Measurements from ENCODE around the gene PRKAG1.

Gene PRKAG1

DNA sequence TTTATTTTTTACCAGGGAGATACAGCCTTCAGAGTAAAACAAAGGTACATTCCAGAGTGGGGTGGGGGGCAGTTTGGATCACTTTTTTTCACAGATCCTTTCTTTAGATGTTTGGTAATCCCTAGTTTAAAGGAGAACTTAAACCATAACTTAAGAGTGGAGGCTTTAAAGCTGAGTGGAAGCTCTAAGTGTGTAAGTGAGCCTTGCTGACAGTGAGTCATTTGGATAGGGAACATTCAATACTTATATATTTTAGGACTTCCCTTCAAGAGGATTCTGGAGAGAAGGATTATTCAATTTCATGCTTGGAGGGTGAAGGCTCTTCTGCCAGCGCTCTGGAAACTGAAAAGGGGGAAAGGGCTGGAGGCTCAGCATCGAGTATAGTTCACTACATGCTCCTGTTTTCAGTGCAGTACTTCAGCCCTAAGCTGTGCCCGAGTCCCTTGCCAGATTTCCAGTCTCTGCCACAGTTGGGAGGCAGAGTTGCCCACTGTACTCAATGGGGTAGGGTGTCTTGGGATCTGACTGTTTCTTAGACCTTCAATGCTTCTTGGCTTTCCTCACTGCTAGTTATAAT is 8.4 kb downstream of the PRKAG1 start:
- DNase-seq (ENCODE audit: low spot score) = no peak

DNA sequence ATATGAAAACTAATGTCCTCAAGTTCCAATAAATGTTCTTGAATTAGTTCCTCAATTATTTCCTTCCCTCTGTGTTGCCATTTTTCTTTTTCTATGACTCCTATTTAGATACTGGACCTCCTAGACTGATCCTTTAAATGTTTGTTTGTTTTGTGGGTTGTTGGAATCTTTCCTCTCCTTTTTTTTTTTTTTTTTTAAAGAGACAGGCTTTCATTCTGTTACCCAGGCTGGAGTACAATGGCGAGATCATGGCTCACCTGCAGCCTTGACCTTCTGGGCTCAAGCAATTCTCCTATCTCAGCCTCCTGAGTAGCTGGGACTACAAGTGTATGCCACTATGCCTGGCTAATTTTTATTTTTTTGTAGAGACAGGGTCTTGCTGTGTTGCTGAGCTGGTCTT is 9.6 kb downstream of the PRKAG1 start:
- no peak for DNase-seq (ENCODE audit: low spot score)

DNA sequence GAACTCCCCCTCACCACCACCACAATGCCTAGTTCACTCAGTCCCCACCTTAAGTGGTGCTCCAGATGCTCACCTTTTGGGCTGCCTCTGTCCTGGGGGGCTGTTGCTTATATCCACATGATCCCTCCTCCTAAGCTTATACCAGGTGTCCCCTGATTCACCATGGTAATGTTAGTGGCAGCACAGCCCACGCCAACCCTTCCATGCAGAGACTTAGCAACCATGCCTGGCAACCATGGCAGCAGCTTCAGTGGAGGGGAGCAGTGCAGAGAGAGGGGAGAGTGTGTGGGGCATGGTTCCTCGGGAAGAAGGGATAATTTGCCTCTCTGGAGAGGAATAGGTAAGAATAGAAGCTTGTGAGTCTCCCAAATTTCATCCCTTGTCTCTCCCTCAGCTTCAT is 18.2 kb downstream of the PRKAG1 start:
- no peak for DNase-seq (ENCODE audit: low spot score)

DNA sequence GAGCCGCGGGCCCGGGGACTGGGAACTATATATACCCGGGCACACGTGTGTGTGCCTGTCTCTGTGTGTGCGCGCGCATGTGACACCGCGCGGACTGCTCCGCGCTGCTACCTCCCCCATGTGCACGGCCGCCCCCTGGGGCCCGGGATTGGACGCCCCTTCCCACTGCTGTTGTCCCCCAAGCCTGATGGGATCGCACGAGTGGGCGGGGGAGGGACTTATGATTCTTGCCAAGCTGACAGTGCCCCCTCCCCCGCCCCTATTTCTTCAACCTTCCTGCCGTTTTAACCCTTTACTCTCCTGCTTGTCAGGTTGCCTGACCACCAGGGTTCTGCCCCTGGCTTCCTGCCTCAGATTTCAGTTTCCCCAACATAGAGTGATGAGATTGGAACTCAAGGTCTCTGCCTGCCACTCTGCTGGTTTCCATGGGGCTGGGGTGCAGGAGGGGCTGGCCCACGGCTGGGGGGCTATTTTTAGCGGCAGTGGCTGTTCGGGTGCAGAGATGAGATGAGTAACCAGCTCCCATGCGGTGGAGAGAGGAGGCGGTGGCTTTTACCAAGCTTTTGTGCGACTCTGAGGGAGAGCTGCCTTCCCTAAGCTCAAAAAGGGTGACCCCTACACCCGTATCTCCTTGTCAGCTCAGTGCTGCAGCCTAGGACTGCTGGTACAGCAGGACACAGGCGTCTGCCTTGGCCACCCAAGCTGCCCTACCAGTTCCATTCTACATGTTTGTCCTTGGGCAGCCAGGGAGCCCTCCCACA is 19.0 kb downstream of the PRKAG1 start, which contains the start of gene DDN:
Gene DDN (minus strand): TSS at position 5 of the 761 bp plus-strand sequence. CDS start 88 bp downstream, outside the sequence.
- peak; percentile 80 for DNase-seq (ENCODE audit: low spot score)

DNA sequence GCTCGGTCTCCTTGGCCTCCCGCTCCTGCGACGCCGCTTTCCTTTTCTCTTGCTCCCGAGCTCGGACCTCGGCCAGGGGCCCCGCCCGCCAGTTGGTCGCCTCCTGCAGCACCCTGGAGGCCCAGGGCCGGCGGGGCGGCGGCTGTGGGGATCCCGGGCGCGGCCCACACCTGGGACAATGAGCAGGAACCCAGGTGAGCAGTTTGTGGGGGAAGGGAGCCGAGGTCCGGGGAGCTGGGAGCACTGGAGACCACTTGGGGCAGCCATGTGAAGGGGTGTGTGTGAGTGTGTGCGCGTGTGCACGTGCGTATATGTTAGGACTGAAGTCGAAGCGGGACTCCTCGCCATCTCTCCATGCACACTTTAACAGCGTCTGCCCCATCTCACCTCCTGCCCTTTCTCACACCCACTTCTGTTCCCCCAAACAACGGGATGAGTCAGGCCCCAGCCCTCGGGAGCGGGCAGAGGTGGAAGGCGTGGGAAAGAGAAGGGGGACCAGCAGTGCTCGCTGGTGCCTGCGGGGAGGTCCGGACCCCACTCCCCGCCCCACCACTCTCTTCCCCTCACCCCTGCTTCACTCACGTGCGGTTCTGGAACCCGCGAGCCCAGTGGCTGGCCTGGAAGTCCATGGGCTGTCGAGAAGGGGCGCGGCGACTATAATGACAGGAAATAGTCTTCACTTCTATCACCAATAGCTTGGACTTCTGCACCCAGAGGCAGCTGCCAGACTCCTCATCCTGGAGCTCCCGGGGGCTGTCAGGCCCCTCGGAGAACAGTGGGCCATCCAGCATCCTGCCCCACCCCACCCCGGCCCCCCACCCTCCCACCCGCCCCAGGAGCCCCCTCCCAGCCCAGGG is 19.9 kb downstream of the PRKAG1 start:
- DNase-seq (ENCODE audit: low spot score) = peak; percentile 34

DNA sequence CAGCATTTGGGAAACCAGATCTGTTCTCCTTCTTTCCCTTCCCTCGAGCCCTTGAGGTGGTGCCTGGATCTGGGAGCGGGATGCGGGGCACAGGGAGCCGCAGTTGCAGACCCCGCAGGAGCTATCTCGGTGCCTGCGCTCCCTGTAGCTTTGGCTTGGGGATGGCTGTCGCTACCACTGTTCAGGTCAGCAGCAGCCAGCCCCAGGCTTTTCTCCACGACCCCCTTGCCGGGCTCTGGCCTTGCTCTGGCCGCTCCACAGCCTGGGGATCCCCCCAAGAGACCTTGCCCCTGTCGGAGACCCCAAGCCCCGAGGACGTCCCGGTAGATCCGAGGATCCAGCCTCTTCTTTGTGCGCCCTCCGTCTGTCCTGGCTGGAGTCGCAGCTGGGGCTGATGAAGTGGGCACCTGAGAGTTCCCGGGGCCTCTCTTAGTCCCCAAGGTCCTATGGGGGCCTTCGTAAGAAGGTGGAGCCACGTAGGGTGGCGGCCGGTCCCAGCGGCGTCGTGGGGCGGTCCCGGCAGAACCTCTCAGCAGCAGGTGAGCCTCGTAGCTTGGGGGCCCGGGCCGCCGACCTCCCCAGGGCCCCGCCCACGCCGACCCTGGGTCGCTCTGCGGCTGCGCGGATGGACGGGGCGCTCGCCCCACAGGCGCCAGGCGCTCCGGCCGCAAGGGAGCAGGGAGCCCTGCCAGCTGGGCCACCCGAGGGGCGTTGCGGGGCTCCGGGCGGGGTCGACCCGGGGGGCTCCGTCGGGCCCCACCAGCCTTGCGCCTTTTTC is 20.7 kb downstream of the PRKAG1 start:
- DNase-seq (ENCODE audit: low spot score) = no peak

GRCh38 chr12:48996794-48997718 is 21.5 kb downstream of the PRKAG1 start:
- DNase-seq (ENCODE audit: low spot score) = no peak

DNA sequence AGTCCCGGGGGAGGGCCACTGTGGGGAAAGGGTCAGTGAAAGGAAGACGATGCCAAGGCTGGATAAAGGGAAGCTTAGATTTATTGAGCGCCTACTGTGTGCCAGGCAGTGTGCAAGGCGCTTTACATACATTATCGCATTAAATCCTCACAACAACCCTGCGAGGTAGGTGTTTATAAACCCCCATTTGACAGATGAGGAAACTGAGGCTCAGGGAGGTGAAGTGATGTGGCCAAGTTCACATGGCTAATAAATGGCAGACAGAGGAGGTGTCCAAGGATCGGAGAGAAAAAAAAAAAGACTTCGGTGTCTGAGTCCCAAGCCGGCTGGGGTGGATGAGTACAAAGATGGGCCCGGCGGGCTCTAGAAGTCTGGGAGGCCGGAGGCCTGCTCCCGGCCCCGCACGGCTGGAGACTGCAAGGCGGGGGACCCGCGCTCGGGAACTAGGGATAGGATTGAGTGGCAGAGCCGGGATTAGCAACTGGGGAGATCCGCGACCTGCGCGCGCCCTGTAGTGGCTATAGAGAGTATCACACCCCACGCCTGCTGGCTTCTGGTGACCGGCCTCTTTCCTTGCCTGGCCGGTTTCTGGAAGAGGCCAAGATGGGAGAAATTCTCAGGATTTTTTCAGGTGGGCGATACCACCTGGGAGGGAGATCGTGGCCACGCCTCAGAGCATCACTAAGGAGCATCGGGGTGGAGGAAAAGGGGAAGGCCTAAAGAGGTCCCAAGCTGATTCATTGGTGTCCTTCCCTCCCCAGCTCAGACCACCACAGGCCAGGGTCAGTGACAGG is 23.3 kb downstream of the PRKAG1 start:
- peak; percentile 90 for DNase-seq (ENCODE audit: low spot score)

GRCh38 chr12:48994224-48995085 is 24.1 kb downstream of the PRKAG1 start:
- DNase-seq (ENCODE audit: low spot score) = no peak

DNA sequence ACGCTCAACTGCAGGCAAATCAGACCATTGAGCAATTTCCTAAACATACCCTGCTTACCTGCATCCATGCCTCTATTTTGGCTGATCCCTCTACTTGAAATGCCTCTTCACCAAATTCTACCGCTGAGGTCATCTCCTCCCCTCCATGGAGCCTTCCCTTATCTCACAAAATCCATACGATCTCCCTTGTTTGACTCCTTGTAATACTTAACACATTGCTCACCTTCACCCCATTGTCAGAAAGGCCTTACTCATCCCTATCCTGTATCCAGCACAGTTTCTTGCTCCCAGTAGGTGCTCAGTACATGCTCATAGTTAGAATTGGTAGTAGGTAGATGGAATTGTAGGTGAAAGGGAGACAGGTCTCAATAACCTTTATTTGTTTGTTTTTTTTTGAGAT is 24.8 kb downstream of the PRKAG1 start:
- DNase-seq (ENCODE audit: low spot score) = no peak

DNA sequence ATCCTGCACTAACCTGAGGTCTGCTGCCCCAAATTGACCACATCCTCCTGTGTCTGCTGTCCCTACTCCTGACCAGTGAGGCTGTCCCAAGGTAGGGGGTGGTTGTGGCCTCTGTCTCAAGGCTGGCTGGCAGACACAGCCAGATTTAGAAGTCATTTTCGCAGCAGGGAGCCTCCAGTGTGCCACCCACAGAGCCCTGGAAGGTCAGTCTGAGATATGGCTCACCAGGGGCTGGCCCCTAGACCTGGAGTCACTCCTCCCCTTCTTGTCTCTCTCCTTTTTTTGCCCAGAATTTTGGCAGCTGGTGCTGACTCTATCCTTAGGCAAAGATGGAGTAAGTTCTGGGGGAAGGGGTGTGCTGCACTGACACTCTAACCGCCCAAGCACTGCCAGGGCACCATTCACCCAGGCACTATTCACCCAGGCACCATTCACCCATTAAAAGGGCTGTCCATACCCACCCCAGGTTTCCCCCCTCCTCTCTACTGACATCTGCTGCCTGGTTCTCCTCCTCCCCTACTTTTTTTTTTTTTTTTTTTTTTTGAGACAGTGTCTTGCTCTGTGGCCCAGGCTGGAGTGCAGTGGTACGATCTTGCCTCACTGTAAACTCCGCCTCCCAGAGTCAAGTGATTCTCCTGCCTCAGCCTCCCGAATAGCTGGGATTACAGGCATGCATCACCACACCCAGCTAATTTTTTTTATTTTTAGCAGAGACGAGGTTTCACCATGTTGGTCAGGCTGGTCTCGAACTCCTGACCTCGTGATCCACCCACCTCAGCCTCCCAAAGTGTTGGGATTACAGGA is 27.1 kb downstream of the PRKAG1 start:
- no peak for DNase-seq (ENCODE audit: low spot score)

GRCh38 chr12:48990552-48990951 is 28.0 kb downstream of the PRKAG1 start:
- no peak for DNase-seq (ENCODE audit: low spot score)

- peak; percentile 41 for DNase-seq (ENCODE audit: low spot score)
Observed at GRCh38 chr12:48988030-48988649, 30.4 kb downstream of the PRKAG1 start.

GRCh38 chr12:48986720-48987291 is 31.8 kb downstream of the PRKAG1 start:
- no peak for DNase-seq (ENCODE audit: low spot score)

- no peak for DNase-seq (ENCODE audit: low spot score)
Observed at GRCh38 chr12:48985901-48986300, 32.7 kb downstream of the PRKAG1 start.

DNA sequence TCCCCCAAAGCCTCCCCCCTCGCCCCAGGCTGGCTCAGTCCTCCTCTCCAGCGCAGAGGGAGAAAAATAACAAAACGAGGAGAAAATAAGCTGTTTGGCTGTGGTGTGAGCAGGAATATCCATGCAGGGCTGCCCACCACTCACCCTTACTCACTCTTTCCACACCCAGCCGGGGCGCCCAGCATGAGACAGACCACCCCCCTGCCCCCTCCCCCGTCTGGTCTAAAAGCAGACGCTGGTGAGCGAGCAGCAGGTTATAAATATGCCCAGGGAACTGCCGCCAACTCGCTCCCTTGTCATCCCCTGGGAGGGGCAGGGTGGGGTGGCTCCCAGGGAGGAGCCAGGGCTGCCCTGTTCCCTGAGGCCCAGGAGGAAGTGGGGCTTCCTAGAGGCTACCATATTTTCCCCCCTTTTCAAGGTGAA is 33.1 kb downstream of the PRKAG1 start:
- DNase-seq (ENCODE audit: low spot score) = no peak

- no peak for DNase-seq (ENCODE audit: low spot score)
Observed at GRCh38 chr12:48982397-48983080, 36.0 kb downstream of the PRKAG1 start.
